SKM-1 (cell line): ENCODE data around the gene GGT1.
"Not testable (repeated sequence)": the region's sequence is repeated elsewhere in the genome, so short reads cannot be mapped to it uniquely, and the experiment has no call there.

Source experiments
- DNase-seq: peaks from one replicate; lab custom pipeline; 2025; ENCODE audit not compliant: unreplicated experiment; lab: John Stamatoyannopoulos, UW

Gene GGT1

GRCh38 chr22:24583221-24584165 is 19.5 kb upstream of the GGT1 start:
- DNase-seq, result no peak

GRCh38 chr22:24584166-24584790 is 18.7 kb upstream of the GGT1 start:
- no peak for DNase-seq

- no peak for DNase-seq
These were observed 18.1 kb upstream of the GGT1 start for GRCh38 chr22:24584871-24585411.

GRCh38 chr22:24585461-24585860 is 17.5 kb upstream of the GGT1 start:
- DNase-seq, result no peak

GRCh38 chr22:24585927-24586546 is 17.0 kb upstream of the GGT1 start:
- DNase-seq, result no peak

- no peak for DNase-seq
These were observed 15.7 kb upstream of the GGT1 start for GRCh38 chr22:24587251-24587650.

GRCh38 chr22:24587948-24588347 is 15.0 kb upstream of the GGT1 start:
- no peak for DNase-seq

GRCh38 chr22:24588381-24588756 is 14.6 kb upstream of the GGT1 start:
- no peak for DNase-seq

GRCh38 chr22:24588757-24589481 is 14.1 kb upstream of the GGT1 start:
- DNase-seq, result no peak

GRCh38 chr22:24589518-24590030 is 13.4 kb upstream of the GGT1 start:
- DNase-seq, result no peak

- DNase-seq, result no peak
These were observed 12.3 kb upstream of the GGT1 start for GRCh38 chr22:24590596-24591173.

GRCh38 chr22:24591286-24591830 is 11.6 kb upstream of the GGT1 start:
- no peak for DNase-seq

GRCh38 chr22:24592058-24592850 is 10.7 kb upstream of the GGT1 start:
- DNase-seq, result no peak

GRCh38 chr22:24592851-24593558 is 10.0 kb upstream of the GGT1 start, which contains the start of gene LRRC75B:
LRRC75B (minus strand) TSS chr22:24593073; CDS start chr22:24593039, 34 bp downstream.
- peak; percentile 24 for DNase-seq

GRCh38 chr22:24593559-24593835 is 9.5 kb upstream of the GGT1 start:
- not testable (repeated sequence) for DNase-seq

- DNase-seq, result no peak
These were observed 9.0 kb upstream of the GGT1 start for GRCh38 chr22:24593836-24594568.

- no peak for DNase-seq
These were observed 8.3 kb upstream of the GGT1 start for GRCh38 chr22:24594569-24595120.

GRCh38 chr22:24595228-24595627 is 7.8 kb upstream of the GGT1 start:
- DNase-seq, result no peak
